Upper lobe of left lung (tissue), 6 donors: ENCODE results near the gene JMJD4. TPM values are rescaled to one million over a fixed set of nuclear protein-coding genes. Genes with fewer than 3 reads are reported as not detected.

Experiments
- ATAC-seq, 2 donors: fragments of 200-7000 bp; cut with Tn5 transposase; one replicate each; pipeline ENCODE4 v1.9.1; 2022; ENCODE audit warnings: mild to moderate bottlenecking in 2 of 2, moderate library complexity in 2 of 2; ENCODE audit not compliant: low FRiP score in 2 of 2
- DNase-seq, 2 donors: peaks; one replicate each; pipeline ENCODE4 v3.0.0-alpha.2; 2019 to 2020
- H3K27ac ChIP-seq, 4 donors: fragments of 200-600 bp; sonication (generic); one replicate each; pipeline ENCODE4 v1.5.1; 2016 to 2019
- H3K27me3 ChIP-seq, 4 donors: fragments of 200-600 bp; sonication (generic); one replicate each; pipeline ENCODE4 v1.5.1; 2017 to 2019
- H3K36me3 ChIP-seq, 4 donors: fragments of 200-600 bp; sonication (generic); one replicate each; pipeline ENCODE4 v1.5.1; 2016 to 2019
- H3K4me1 ChIP-seq, 4 donors: fragments of 200-600 bp; sonication (generic); one replicate each; pipeline ENCODE4 v1.5.1; 2018 to 2019
- H3K4me3 ChIP-seq, 4 donors: fragments of 200-600 bp; sonication (generic); one replicate each; pipeline ENCODE4 v1.5.1; 2017 to 2019; ENCODE audit warnings: mild to moderate bottlenecking in 2 of 4, moderate library complexity in 1 of 4
- H3K9me3 ChIP-seq, 4 donors: fragments of 200-600 bp; sonication (generic); one replicate each; pipeline ENCODE4 v1.5.1; 2018 to 2019
- CTCF ChIP-seq, 6 experiments: fragments of 450-650 bp in 4 of 6; fragments of 200-600 bp in 2 of 6; sonication (generic) in 2 of 6; IDR thresholded peaks; one replicate each; pipeline ENCODE4 v1.5.1; 2016 to 2019; ENCODE audit warnings: antibody characterized with exemption in 6 of 6
- EP300 ChIP-seq, 4 donors: sonication (generic); formaldehyde crosslinking; IDR thresholded peaks; one replicate each; pipeline ENCODE4 v1.5.1; 2017; ENCODE audit warnings: antibody characterized with exemption in 4 of 4, control low read depth in 2 of 4
- POLR2A ChIP-seq, 4 donors: fragments of 450-650 bp; IDR thresholded peaks; one replicate each; pipeline ENCODE4 v1.5.1; 2016 to 2017; ENCODE audit warnings: antibody characterized with exemption in 4 of 4, mild to moderate bottlenecking in 2 of 4
- POLR2AphosphoS5 ChIP-seq, 2 donors: sonication (generic); formaldehyde crosslinking; IDR thresholded peaks; one replicate each; pipeline ENCODE4 v1.5.1; 2017; ENCODE audit warnings: antibody characterized with exemption in 2 of 2
- WGBS, 2 donors: methylation state at CpG; one replicate each; pipeline ENCODE4 v1.1.5; 2017 to 2018; 5-methylcytosine and 5-hydroxymethylcytosine counted together
- total RNA-seq, 6 donors: library from RNA; depleted of rRNA in 4 of 6; stranded (reverse); fragments of >200 nt in 4 of 6; gene quantifications; one replicate each; pipeline versions ENCODE4 v1.1.0 to v1.2.1, GENCODE V29; 2016 to 2021
- donor health status: DM: no; HTN: no; CAD: no; lungs with moderate emphysema.
- donor health status: DM: no; HTN: yes; CAD: no; lungs with severe emphysema.

The JMJD4 gene
- total RNA-seq, 6 donors from 2014 or later: 12.6 to 27.2 (median 20.0) TPM

- 4 to 7% methylated on average over 6 to 10 of the region's 10 CpGs for WGBS, 2 donors
- ATAC-seq (no peak), DNase-seq (no peak)
- H3K9me3 ChIP-seq: no peaks in the 10 kb centered on the region
- H3K27ac ChIP-seq: peak overlapping the region; percentile 71 to 91 (median 88)
- H3K36me3 ChIP-seq: peaks cover 0 to 31% (median 18%) of the 10 kb centered on the region in 4 donors
- H3K4me1 ChIP-seq: peaks cover 20 to 51% (median 25%) of the 10 kb centered on the region in 4 donors
- TF ChIP-seq EP300 (IDR thresholded peaks at IDR 0.05) (no peak), CTCF (IDR thresholded peaks at IDR 0.05) (no peak), POLR2A (IDR thresholded peaks at IDR 0.05) (no peak), POLR2AphosphoS5 (IDR thresholded peaks at IDR 0.05) (no peak)
- peak overlapping the region; percentile 76 to 98 (median 86) for H3K4me3 ChIP-seq
- no peaks in the 10 kb centered on the region for H3K27me3 ChIP-seq
These were observed 601 bp downstream of the JMJD4 start for GRCh38 chr1:227734546-227734855.

GRCh38 chr1:227733751-227734545 is 1.2 kb downstream of the JMJD4 start:
- Histone ChIP-seq H3K4me3 (peak overlapping the region in 3 of 4 donors; percentile 76 to 89 (median 84)), H3K27me3 (no peaks in the 10 kb centered on the region), H3K36me3 (peaks cover 0 to 31% (median 18%) of the 10 kb centered on the region in 4 donors), H3K4me1 (peaks cover 26 to 57% (median 30%) of the 10 kb centered on the region in 4 donors), H3K9me3 (no peaks in the 10 kb centered on the region), H3K27ac (peak overlapping the region in 1 of 4 donors; percentile 91)
- DNase-seq: peak in 1 of 2 donors; percentile 62
- 64 to 70% methylated on average over 7 to 24 of the region's 24 CpGs for WGBS, 2 donors
- ATAC-seq: no peak
- TF ChIP-seq EP300 (IDR thresholded peaks at IDR 0.05): no peak
- no peak for TF ChIP-seq CTCF (IDR thresholded peaks at IDR 0.05)
- no peak for TF ChIP-seq POLR2AphosphoS5 (IDR thresholded peaks at IDR 0.05)
- TF ChIP-seq POLR2A (IDR thresholded peaks at IDR 0.05): no peak

GRCh38 chr1:227733309-227733705 is 1.8 kb downstream of the JMJD4 start:
- TF ChIP-seq EP300 (IDR thresholded peaks at IDR 0.05): no peak
- no peak for TF ChIP-seq CTCF (IDR thresholded peaks at IDR 0.05)
- no peak for TF ChIP-seq POLR2AphosphoS5 (IDR thresholded peaks at IDR 0.05)
- no peak for TF ChIP-seq POLR2A (IDR thresholded peaks at IDR 0.05)
- ATAC-seq (no peak), DNase-seq (peak in 1 of 2 donors; percentile 50)

GRCh38 chr1:227732586-227733308 is 2.4 kb downstream of the JMJD4 start:
- Histone ChIP-seq H3K4me3 (no peak overlapping the region), H3K27me3 (peaks cover 0 to 4% (median 0%) of the 10 kb centered on the region in 4 donors), H3K27ac (no peak overlapping the region), H3K4me1 (peaks cover 34 to 68% (median 39%) of the 10 kb centered on the region in 4 donors), H3K9me3 (no peaks in the 10 kb centered on the region), H3K36me3 (peaks cover 0 to 27% (median 18%) of the 10 kb centered on the region in 4 donors)
- peak in 1 of 2 donors; percentile 52 for DNase-seq
- no peak for ATAC-seq
- TF ChIP-seq EP300 (IDR thresholded peaks at IDR 0.05) (no peak), POLR2A (IDR thresholded peaks at IDR 0.05) (no peak), POLR2AphosphoS5 (IDR thresholded peaks at IDR 0.05) (no peak), CTCF (IDR thresholded peaks at IDR 0.05) (no peak)
- WGBS, 2 donors: 94 to 99% methylated on average over 11 to 16 of the region's 18 CpGs

More at GRCh38 chr1:227733309-227733705, 1.8 kb downstream of the JMJD4 start:
- Histone ChIP-seq H3K27me3 (peaks cover 0 to 4% (median 0%) of the 10 kb centered on the region in 4 donors), H3K27ac (no peak overlapping the region), H3K9me3 (no peaks in the 10 kb centered on the region), H3K36me3 (peaks cover 0 to 29% (median 18%) of the 10 kb centered on the region in 4 donors), H3K4me3 (no peak overlapping the region), H3K4me1 (peaks cover 30 to 63% (median 35%) of the 10 kb centered on the region in 4 donors)
- 93 to 98% methylated on average over 10 to 15 of the region's 15 CpGs for WGBS, 2 donors
